HG03280 (cell line): Measurements from ENCODE around the gene CEP112.
"Not testable (repeated sequence)": the region's sequence is repeated elsewhere in the genome, so short reads cannot be mapped to it uniquely, and the experiment has no call there.

Experiments
- ATAC-seq: cut with Tn5 transposase; IDR thresholded peaks from one replicate; pipeline ENCODE4 v1.9.1; 2021; ENCODE audit warnings: mild to moderate bottlenecking, moderate library complexity; ENCODE audit not compliant: unreplicated experiment

The CEP112 gene

DNA sequence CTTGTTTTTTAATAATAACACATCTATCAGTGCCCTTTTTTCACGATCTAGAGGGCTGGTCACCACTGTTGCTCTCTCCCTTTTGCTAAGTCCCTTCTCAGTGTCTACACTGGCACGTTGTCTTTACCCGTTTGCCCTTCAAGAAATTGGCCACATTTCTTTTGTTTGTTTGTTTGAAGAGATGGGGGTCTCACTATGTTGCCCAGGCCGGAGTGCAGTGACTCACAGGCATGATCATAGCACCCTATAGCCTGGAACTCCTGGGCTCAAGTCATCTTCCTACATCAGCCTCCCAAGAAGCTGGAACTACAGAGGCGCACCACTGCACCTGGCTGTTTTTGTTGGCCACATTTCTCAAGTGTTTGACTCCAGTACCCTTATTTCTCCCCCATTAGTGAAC, 492.5 kb downstream of the CEP112 start:
- no peak for ATAC-seq

DNA sequence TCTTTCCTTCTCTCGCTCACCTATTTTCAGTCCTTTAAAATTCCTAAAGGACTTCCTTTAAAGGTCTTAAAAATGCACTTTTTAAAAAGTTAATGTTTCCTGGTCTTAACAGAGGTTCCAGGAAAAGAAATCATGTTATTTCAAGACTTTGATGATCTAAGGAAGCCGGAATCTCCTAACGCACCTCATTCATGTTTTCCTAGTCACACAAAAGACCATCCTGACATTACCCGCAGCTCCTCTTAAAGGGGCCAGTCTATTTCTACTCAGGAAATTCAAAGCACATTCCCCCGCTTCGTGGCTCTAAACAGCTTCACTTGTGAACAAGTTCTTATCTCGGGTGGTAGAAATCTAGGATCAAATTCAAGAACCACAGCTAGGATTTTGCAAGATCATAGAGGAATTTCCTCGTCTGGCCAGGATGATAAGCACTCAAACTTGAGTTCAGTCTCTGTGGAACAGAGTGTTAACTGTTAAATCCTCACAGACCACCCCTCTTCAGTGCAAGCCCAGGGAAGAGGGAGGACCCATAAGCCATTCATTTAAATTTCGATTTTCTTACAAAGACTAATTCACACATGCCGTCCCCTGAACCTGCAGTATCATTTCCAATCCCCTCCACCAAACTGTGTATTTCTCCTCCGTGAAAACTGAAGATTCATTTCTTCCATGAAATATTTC, 493.4 kb downstream of the CEP112 start:
- ATAC-seq: no peak

DNA sequence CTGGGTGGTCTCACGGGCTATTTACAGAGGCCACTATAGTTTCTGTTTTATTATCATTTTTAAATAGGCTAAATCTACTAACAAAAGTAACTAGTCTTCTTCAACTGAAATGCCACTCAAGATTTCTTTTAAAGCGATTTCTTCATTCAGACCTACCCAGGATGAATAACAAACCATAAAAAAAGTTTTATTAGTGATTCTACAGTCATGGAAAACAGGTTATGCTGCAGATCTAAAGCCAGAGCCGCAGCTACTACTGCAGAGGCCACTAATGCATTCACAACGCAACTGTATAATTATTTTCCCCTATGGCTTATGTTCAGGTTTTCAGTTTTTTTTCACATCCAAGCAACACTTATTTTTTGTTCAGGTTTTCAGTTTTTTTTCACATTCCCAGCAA, 494.3 kb downstream of the CEP112 start:
- ATAC-seq: no peak

DNA sequence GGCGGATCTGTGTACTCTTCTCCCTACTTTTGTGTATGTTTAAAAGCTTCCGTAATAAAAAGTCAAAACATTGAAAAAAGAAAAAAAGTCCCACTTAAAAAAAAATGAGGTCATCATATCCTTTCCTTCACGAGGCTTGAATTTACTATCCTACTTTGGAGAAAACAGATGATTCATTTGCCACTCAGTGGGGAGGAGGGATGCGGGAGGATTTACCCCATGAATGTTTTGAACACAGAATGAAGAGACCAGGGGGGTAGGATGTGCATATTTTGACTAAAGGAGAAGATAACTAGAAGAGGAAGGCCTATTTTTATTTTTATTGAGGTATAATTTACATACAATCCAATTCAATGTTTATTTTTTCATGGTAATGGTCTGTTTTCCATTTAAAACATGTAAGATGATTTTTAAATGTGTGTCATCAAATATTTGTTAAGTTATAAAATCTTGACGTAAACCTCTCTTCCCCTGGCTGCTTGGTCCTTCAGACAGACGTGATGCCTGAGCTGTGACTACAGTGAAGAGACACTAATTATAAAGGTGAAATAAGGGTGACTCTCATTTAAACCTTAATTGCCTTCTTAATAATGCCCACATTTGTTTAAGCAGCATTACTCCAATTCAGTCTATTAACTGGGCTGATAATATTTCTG, 495.1 kb downstream of the CEP112 start:
- no peak for ATAC-seq

DNA sequence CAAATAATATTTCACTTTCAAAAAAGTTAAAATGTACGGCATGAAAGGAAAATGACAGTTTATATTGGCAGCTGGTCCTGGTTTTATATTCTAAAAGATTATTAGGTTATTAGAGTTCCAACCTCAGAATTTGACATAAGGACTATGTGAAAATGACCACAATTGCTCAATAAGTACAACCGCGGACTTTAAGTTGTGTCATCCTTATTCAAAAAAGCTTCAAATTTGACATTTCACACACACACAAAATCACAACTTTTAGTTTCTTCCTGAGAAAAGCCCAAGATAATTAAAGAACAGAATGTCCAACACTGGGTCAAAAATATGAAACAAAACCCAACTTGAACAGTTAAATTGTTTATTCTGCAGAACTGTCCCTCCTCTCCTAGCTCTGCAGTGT, 497.3 kb downstream of the CEP112 start:
- ATAC-seq: no peak

GRCh38 chr17:65690626-65691310, 501.2 kb downstream of the CEP112 start:
- ATAC-seq: no peak

- ATAC-seq: no peak
Measured at GRCh38 chr17:65688307-65688706, 503.6 kb downstream of the CEP112 start.

- no peak for ATAC-seq
Measured at GRCh38 chr17:65685110-65685509, 506.8 kb downstream of the CEP112 start.

- ATAC-seq: no peak
Measured at GRCh38 chr17:65684631-65685030, 507.3 kb downstream of the CEP112 start.

GRCh38 chr17:65683428-65683827, 508.5 kb downstream of the CEP112 start:
- ATAC-seq: no peak

DNA sequence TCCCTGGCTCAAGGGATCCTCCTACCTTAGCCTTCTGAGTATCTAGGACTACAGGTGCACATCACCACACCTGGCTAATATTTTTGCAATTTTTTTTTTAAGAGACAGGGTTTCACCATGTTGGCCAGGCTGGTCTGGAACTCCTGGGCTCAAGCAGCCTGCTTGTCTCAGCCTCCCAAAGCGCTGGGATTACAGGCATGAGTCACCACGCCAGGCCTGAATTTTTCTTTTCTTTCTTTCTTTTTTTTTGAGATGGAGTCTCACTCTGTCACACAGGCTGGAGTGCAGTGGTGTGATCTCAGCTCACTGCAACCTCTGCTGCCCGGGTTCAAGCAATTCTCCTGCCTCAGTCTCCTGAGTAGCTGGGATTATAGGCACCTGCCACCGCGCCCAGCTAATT, 510.2 kb downstream of the CEP112 start:
- ATAC-seq: not testable (repeated sequence)

DNA sequence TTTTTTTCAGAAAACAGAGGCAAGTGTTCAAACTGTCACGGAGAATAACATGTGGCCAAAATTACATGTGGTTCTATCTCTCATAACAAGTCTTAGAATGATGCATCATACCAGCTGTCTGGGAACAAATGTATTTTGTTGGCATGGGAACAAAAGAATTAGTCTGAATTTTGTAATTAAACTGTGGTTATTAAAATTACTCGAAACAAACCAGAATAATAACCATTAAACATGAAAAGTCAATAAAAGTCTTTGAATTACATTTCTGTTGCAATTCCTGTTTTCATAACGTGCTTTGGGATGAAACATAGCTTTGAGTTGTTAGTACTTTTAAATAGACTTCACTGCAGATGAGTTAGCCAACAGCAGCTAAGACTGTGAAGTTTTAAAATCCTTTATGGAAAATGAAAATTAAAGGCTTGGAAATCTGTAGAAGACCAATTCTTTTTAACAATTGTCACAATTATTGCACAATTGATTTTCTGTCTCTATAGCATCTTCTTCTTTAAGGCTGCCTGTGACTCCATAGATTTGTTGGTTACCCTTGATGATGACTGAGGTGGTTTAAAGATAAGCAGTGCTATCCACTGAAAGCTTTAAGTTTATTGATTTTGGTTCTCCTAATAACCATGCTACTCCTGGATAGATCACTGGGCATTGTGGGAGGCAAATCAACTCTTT, 512.6 kb downstream of the CEP112 start:
- ATAC-seq: no peak

DNA sequence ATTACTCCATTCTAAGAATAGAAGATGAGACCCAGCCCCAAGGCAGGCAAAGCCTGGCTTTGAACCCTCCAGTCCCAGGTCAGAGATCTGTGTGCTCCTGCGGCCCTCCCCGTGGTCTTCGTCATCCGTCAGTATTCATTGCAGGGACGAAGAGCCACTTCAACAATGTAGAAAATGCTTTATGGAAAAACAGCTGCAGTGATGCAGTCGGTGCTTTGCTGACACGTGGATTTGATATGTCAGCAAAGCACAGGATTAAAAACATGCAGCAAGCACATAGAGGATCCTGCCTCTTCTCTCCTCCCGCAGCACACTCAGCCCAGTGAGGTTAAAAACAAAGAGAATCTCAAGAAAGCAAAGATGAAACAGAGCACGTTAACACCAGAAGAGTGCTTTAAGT, 513.4 kb downstream of the CEP112 start:
- no peak for ATAC-seq

GRCh38 chr17:65677932-65678331, 514.0 kb downstream of the CEP112 start:
- ATAC-seq: no peak

GRCh38 chr17:65674246-65675045, 517.5 kb downstream of the CEP112 start:
- no peak for ATAC-seq

GRCh38 chr17:65670667-65671371, 521.1 kb downstream of the CEP112 start:
- ATAC-seq: no peak

DNA sequence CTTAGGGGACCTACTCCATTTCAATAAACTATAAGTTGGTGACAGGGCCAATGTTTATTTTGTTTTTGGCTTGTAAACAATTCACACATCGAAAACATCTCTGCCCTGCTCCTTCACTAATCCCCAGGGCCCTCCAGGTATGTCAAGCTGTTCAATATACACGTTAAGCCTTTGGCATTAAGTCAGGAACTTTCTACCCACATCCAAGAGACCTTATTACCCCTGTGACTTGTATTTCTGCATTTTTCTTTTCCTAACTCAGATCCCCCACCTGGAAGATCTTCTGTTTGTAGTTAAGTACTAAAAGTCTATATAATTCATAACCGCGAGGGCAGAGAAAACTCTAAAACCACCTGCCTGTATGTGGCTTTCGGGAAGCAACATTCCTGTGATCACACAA, 523.7 kb downstream of the CEP112 start:
- no peak for ATAC-seq

DNA sequence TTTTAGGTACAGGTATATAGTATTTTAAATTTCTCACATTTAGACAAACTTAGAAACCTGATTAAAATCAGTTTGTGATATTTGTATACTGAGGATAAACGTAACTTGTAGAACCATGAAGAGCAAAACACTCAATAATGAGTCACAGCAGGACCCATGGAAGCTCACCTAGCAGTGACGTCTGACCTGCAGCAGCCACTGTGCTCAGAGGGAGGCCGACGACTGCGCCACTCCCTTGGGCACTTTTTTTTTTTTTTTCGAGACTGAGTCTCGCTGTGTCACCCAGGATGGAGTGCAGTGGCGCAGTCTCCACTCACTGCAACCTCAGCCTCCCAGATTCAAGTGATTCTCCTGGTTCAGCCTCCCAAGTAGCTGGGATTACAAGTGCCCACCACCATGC, 524.3 kb downstream of the CEP112 start:
- ATAC-seq: no peak

DNA sequence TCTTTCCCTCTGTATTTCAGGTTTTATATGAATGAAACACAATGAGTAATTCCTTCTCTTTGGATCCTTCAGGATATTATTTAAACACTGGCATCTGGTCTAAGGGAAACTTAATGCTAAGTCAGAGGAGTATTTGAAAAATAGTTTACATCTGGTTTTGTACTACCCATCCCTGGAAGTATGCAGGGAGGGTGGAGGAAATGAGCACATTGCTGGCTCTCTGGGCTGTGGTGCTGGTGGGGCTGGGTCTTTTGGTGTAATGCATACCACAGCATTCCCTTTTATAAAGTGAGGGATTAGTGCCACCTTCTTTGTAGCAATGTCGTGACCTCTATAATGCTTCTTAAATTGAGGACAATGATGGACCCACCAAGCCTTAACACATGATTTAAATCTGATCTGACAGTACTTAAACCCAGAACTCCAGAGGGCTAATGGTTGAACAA, 525.0 kb downstream of the CEP112 start:
- no peak for ATAC-seq

GRCh38 chr17:65665966-65666365, 526.0 kb downstream of the CEP112 start:
- no peak for ATAC-seq
